HepG2 (cell line): ENCODE data around the gene LRRN4CL. TPM values are rescaled to one million over a fixed set of nuclear protein-coding genes. Genes with fewer than 3 reads are reported as not detected.

Source experiments
- ATF7-NPFF ChIP-seq: sonication (generic); formaldehyde crosslinking; IDR thresholded peaks from 2 replicates; pipeline ENCODE4 v1.8.1; 2023; ENCODE audit warnings: mild to moderate bottlenecking, low read depth, missing genetic modification reagents, moderate library complexity
- CREM ChIP-seq, 2 experiments: sonication (generic) in 1 of 2; formaldehyde crosslinking in 1 of 2; IDR thresholded peaks; 2 replicates each; pipeline versions ENCODE4 v1.4.0 to v1.6.1; 2016 to 2020; ENCODE audit warnings: antibody characterized with exemption in 1 of 2, mild to moderate bottlenecking in 1 of 2, missing genetic modification reagents in 1 of 2
- GABPA ChIP-seq, 2 experiments: IDR thresholded peaks; 2 replicates each; pipeline ENCODE4 v1.6.1; 2011 to 2016; ENCODE audit warnings: low read depth in 2 of 2, low read length in 1 of 2, missing biosample characterization in 1 of 2, missing genetic modification characterization in 1 of 2
- GLI4 ChIP-seq: sonication (generic); formaldehyde crosslinking; IDR thresholded peaks from 2 replicates; pipeline ENCODE4 v1.5.1; 2020; ENCODE audit warnings: missing genetic modification reagents, mild to moderate bottlenecking, moderate library complexity, borderline replicate concordance
- KDM2A ChIP-seq: sonication (generic); formaldehyde crosslinking; IDR thresholded peaks from 2 replicates; pipeline ENCODE4 v1.4.0; 2020; ENCODE audit warnings: low read depth, missing genetic modification reagents, borderline replicate concordance
- KMT2A ChIP-seq: sonication (generic); formaldehyde crosslinking; IDR thresholded peaks from 2 replicates; pipeline ENCODE4 v1.4.0; 2020; ENCODE audit warnings: missing genetic modification reagents
- MAF1 ChIP-seq: sonication (generic); formaldehyde crosslinking; IDR thresholded peaks from 2 replicates; pipeline ENCODE4 v1.5.0; 2020; ENCODE audit warnings: missing genetic modification reagents, borderline replicate concordance
- NFATC3 ChIP-seq: sonication (generic); formaldehyde crosslinking; IDR thresholded peaks from 2 replicates; pipeline ENCODE4 v1.5.1; 2020; ENCODE audit warnings: mild to moderate bottlenecking, missing genetic modification reagents
- PAF1 ChIP-seq: IDR thresholded peaks from 2 replicates; pipeline ENCODE4 v1.6.1; 2016; ENCODE audit warnings: missing genetic modification reagents, missing compliant biosample characterization
- PRMT3 ChIP-seq: sonication (generic); formaldehyde crosslinking; IDR thresholded peaks from 2 replicates; pipeline ENCODE4 v1.8.1; 2022; ENCODE audit warnings: low read depth, mild to moderate bottlenecking, moderate library complexity, missing genetic modification reagents, borderline replicate concordance
- SIN3A ChIP-seq: IDR thresholded peaks from 2 replicates; pipeline ENCODE4 v1.6.1; 2011; ENCODE audit warnings: low read depth, mild to moderate bottlenecking, control low read depth, low read length, borderline replicate concordance
- SIN3B ChIP-seq: fragments of 150-350 bp; IDR thresholded peaks from 2 replicates; pipeline ENCODE4 v1.6.1; 2014; ENCODE audit warnings: low read length
- YY1 ChIP-seq: IDR thresholded peaks from 2 replicates; pipeline ENCODE4 v1.6.1; 2011; ENCODE audit warnings: low read length, low read depth, moderate library complexity, mild to moderate bottlenecking; ENCODE audit not compliant: insufficient read depth, insufficient replicate concordance
- ZNF24 ChIP-seq: fragments of 450-650 bp; IDR thresholded peaks from 2 replicates; pipeline ENCODE4 v1.6.1; 2017; ENCODE audit warnings: antibody characterized with exemption, mild to moderate bottlenecking
- ZNF607 ChIP-seq: sonication (generic); formaldehyde crosslinking; IDR thresholded peaks from 2 replicates; pipeline ENCODE4 v1.5.1; 2020; ENCODE audit warnings: missing genetic modification reagents, mild to moderate bottlenecking, borderline replicate concordance
- ZNF615 ChIP-seq: sonication (generic); formaldehyde crosslinking; IDR thresholded peaks from 2 replicates; pipeline ENCODE4 v1.5.0; 2020; ENCODE audit warnings: mild to moderate bottlenecking, missing genetic modification reagents, borderline replicate concordance
- ZNF75D ChIP-seq: sonication (generic); formaldehyde crosslinking; IDR thresholded peaks from 2 replicates; pipeline ENCODE4 v1.8.1; 2023; ENCODE audit warnings: missing genetic modification reagents, mild to moderate bottlenecking, borderline replicate concordance
- ZNF788 ChIP-seq: sonication (generic); formaldehyde crosslinking; IDR thresholded peaks from 2 replicates; pipeline ENCODE4 v1.5.0; 2020; ENCODE audit warnings: mild to moderate bottlenecking, missing genetic modification reagents, borderline replicate concordance
- polyA plus RNA-seq, 8 experiments: library from polyadenylated mRNA; depleted of rRNA in 3 of 8; stranded (reverse) in 7 of 8; unstranded in 1 of 8; fragments of >200 nt; fragmentation: Illumina TruSeq in 4 of 8; extraction: Trizol in 4 of 8; gene quantifications; 2 replicates each; pipeline versions ENCODE4 v1.2.1 to v1.2.3, GENCODE V29; 2011 to 2016; ENCODE audit warnings: low read depth in 4 of 8, missing spikeins in 1 of 8, mixed read lengths in 1 of 8; ENCODE audit not compliant: insufficient read depth in 1 of 8
- total RNA-seq, 5 experiments: library from RNA; depleted of rRNA; stranded (reverse); fragments of >200 nt; fragmentation: Illumina TruSeq; extraction: Trizol; gene quantifications; 2 replicates each; pipeline ENCODE4 v1.2.3, GENCODE V29; 2016; ENCODE audit warnings: low read depth in 1 of 5
- TF ChIP-seq, protein P1 (sequence below): sonication (generic); formaldehyde crosslinking; conservative IDR thresholded peaks from 2 replicates; pipeline ENCODE4 v1.4.0; 2020; ENCODE audit warnings: missing genetic modification reagents
- TF ChIP-seq, protein P2 (sequence below): sonication (generic); formaldehyde crosslinking; IDR thresholded peaks from 2 replicates; pipeline ENCODE4 v1.9.0; 2021; ENCODE audit warnings: mild to moderate bottlenecking, missing genetic modification reagents

The LRRN4CL gene
- total and polyA plus RNA-seq, 2 of the 13 experiments (the other 11 are each of a cell fraction or from before 2014, with no cell fraction given), result 0.11 TPM; not detected in 1

DNA sequence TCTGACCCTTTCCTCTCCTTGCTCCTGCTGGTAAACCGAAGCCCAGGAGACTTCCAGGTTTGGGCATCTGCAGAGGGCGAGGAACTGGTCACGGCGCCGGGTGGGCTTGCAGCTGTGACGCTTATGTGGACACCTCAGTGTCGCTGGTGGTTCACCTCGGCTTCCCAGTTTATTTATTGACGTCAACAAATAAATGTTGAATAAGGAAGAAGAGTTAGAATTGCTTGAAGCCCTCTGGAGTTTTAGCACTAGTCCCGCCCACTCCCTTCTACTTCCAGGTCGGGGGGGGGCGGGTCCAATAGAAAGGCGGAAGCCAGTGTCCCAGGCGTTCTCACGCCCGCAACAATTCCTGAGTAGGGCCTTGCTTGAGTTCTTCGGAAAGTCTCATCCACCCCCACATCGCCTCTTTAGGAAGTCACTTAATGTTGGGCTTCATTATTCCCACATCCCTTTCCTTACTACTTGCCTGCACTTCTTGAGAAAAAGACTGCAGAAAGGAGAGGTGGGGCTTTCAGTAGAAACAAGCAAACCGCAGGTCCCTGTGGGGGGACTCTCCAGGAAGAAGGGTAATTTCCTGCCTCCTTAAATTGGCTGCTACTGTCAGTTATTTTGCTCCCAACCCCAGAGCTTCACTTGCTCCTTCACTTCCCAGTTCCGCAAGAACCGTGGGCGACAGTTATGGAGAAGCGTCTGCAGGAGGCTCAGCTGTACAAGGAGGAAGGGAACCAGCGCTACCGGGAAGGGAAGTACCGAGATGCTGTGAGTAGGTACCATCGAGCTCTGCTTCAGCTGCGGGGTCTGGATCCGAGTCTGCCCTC is 39.0 kb upstream of the LRRN4CL start, which contains the start of gene TTC9C (continued):
- peak; percentile 19 for TF ChIP-seq CREM (IDR thresholded peaks at IDR 0.05)
- no peak for TF ChIP-seq CREM (CRISPR knock-in tag; IDR thresholded peaks at IDR 0.05)
- TF ChIP-seq NFATC3 (CRISPR knock-in tag), result no peak
- no peak for TF ChIP-seq ZNF75D (CRISPR knock-in tag)
- 0 out of 2 replicates have a peak, but pooled peaks have one; percentile 35 for TF ChIP-seq PRMT3 (CRISPR knock-in tag)
- TF ChIP-seq GABPA (IDR thresholded peaks at IDR 0.05; ENCODE audit: low read depth, low read length), result peak; percentile 79
- TF ChIP-seq GABPA (CRISPR knock-in tag; IDR thresholded peaks at IDR 0.05; ENCODE audit: low read depth), result peak; percentile 95
- TF ChIP-seq GLI4 (CRISPR knock-in tag), result no peak
- 0 out of 2 replicates have a peak, but pooled peaks have one; percentile 64 for TF ChIP-seq MAF1
- TF ChIP-seq PAF1 (CRISPR knock-in tag), result no peak
- peak; percentile 35 for TF ChIP-seq YY1
- TF ChIP-seq, protein P1, sequence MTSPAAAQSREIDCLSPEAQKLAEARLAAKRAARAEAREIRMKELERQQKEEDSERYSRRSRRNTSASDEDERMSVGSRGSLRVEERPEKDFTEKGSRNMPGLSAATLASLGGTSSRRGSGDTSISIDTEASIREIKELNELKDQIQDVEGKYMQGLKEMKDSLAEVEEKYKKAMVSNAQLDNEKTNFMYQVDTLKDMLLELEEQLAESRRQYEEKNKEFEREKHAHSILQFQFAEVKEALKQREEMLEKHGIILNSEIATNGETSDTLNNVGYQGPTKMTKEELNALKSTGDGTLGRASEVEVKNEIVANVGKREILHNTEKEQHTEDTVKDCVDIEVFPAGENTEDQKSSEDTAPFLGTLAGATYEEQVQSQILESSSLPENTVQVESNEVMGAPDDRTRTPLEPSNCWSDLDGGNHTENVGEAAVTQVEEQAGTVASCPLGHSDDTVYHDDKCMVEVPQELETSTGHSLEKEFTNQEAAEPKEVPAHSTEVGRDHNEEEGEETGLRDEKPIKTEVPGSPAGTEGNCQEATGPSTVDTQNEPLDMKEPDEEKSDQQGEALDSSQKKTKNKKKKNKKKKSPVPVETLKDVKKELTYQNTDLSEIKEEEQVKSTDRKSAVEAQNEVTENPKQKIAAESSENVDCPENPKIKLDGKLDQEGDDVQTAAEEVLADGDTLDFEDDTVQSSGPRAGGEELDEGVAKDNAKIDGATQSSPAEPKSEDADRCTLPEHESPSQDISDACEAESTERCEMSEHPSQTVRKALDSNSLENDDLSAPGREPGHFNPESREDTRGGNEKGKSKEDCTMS (CRISPR knock-in tag), result no peak
- TF ChIP-seq ZNF788 (CRISPR knock-in tag), result no peak
- TF ChIP-seq ZNF24, result no peak
- TF ChIP-seq, protein P2, sequence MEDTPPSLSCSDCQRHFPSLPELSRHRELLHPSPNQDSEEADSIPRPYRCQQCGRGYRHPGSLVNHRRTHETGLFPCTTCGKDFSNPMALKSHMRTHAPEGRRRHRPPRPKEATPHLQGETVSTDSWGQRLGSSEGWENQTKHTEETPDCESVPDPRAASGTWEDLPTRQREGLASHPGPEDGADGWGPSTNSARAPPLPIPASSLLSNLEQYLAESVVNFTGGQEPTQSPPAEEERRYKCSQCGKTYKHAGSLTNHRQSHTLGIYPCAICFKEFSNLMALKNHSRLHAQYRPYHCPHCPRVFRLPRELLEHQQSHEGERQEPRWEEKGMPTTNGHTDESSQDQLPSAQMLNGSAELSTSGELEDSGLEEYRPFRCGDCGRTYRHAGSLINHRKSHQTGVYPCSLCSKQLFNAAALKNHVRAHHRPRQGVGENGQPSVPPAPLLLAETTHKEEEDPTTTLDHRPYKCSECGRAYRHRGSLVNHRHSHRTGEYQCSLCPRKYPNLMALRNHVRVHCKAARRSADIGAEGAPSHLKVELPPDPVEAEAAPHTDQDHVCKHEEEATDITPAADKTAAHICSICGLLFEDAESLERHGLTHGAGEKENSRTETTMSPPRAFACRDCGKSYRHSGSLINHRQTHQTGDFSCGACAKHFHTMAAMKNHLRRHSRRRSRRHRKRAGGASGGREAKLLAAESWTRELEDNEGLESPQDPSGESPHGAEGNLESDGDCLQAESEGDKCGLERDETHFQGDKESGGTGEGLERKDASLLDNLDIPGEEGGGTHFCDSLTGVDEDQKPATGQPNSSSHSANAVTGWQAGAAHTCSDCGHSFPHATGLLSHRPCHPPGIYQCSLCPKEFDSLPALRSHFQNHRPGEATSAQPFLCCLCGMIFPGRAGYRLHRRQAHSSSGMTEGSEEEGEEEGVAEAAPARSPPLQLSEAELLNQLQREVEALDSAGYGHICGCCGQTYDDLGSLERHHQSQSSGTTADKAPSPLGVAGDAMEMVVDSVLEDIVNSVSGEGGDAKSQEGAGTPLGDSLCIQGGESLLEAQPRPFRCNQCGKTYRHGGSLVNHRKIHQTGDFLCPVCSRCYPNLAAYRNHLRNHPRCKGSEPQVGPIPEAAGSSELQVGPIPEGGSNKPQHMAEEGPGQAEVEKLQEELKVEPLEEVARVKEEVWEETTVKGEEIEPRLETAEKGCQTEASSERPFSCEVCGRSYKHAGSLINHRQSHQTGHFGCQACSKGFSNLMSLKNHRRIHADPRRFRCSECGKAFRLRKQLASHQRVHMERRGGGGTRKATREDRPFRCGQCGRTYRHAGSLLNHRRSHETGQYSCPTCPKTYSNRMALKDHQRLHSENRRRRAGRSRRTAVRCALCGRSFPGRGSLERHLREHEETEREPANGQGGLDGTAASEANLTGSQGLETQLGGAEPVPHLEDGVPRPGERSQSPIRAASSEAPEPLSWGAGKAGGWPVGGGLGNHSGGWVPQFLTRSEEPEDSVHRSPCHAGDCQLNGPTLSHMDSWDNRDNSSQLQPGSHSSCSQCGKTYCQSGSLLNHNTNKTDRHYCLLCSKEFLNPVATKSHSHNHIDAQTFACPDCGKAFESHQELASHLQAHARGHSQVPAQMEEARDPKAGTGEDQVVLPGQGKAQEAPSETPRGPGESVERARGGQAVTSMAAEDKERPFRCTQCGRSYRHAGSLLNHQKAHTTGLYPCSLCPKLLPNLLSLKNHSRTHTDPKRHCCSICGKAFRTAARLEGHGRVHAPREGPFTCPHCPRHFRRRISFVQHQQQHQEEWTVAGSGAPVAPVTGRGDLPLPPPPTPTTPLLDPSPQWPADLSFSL (CRISPR knock-in tag), result no peak
- 0 out of 2 replicates have a peak, but pooled peaks have one; percentile 59 for TF ChIP-seq ATF7-NPFF (CRISPR knock-in tag)
- peak; percentile 76 for TF ChIP-seq SIN3A
- no peak for TF ChIP-seq SIN3B
- 0 out of 2 replicates have a peak, but pooled peaks have one; percentile 33 for TF ChIP-seq ZNF607 (CRISPR knock-in tag)
- peak; percentile 40; the same call in 1 of the 2 replicates for TF ChIP-seq KDM2A (CRISPR knock-in tag)
- TF ChIP-seq ZNF615, result no peak
- TF ChIP-seq KMT2A (CRISPR knock-in tag), result peak; percentile 56
